WI38 (cell line): Measurements from ENCODE around the gene WIPF1.

Experiments
- H3K4me3 ChIP-seq: 2 replicates; pipeline ENCODE4 v1.5.1; 2011; ENCODE audit warnings: low read depth, mild to moderate bottlenecking, control low read depth, low read length
- CTCF ChIP-seq: IDR thresholded peaks from 2 replicates; pipeline ENCODE4 v1.5.1; 2012; ENCODE audit warnings: low read depth, mild to moderate bottlenecking, control low read depth, low read length

Gene WIPF1

GRCh38 chr2:174629506-174629905 lies 31.9 kb upstream of the WIPF1 start:
- no peak for TF ChIP-seq CTCF
- H3K4me3 ChIP-seq = no peak overlapping the region

GRCh38 chr2:174628528-174629169 lies 31.0 kb upstream of the WIPF1 start:
- H3K4me3 ChIP-seq = no peak overlapping the region
- TF ChIP-seq CTCF = no peak

- no peak for TF ChIP-seq CTCF
- no peak overlapping the region for H3K4me3 ChIP-seq
Measured at GRCh38 chr2:174627216-174627615, 29.6 kb upstream of the WIPF1 start.

GRCh38 chr2:174624895-174625430 lies 27.4 kb upstream of the WIPF1 start:
- H3K4me3 ChIP-seq = no peak overlapping the region
- no peak for TF ChIP-seq CTCF

- no peak for TF ChIP-seq CTCF
Measured at GRCh38 chr2:174623690-174624089, 26.1 kb upstream of the WIPF1 start.

GRCh38 chr2:174623106-174623637 lies 25.6 kb upstream of the WIPF1 start:
- H3K4me3 ChIP-seq = no peak overlapping the region
- no peak for TF ChIP-seq CTCF

More at GRCh38 chr2:174623690-174624089, 26.1 kb upstream of the WIPF1 start:
- no peak overlapping the region for H3K4me3 ChIP-seq

- H3K4me3 ChIP-seq = no peak overlapping the region
Measured at GRCh38 chr2:174621323-174621722, 23.7 kb upstream of the WIPF1 start.

More at GRCh38 chr2:174621323-174621722, 23.7 kb upstream of the WIPF1 start:
- no peak for TF ChIP-seq CTCF
